SK-N-MC (cell line): ENCODE measurements around the gene ATP6V1F.

Source experiments
- DNase-seq: peaks from one replicate; pipeline ENCODE4 v3.0.0-alpha.2; 2011; ENCODE audit warnings: low read depth, low spot score
- H3K27ac ChIP-seq: fragments of 200-600 bp; sonication (generic); 2 replicates; pipeline ENCODE4 v1.5.1; 2016; ENCODE audit warnings: mixed run types
- H3K36me3 ChIP-seq: fragments of 200-600 bp; sonication (generic); 2 replicates; pipeline ENCODE4 v1.6.1; 2017; ENCODE audit warnings: antibody characterized with exemption, low read length, mixed read lengths; ENCODE audit not compliant: insufficient read depth
- H3K4me3 ChIP-seq: fragments of 200-600 bp; sonication (generic); 2 replicates; pipeline ENCODE4 v1.5.1; 2016
- H3K9ac ChIP-seq: fragments of 200-600 bp; sonication (generic); 2 replicates; pipeline ENCODE4 v1.8.0; 2017; ENCODE audit warnings: mixed run types, mixed read lengths; ENCODE audit not compliant: insufficient read length
- H3K9me3 ChIP-seq: fragments of 200-600 bp; sonication (generic); 2 replicates; pipeline ENCODE4 v1.6.1; 2017; ENCODE audit warnings: low read depth, mild to moderate bottlenecking, antibody characterized with exemption, low read length, moderate library complexity, mixed read lengths
- EZH2 ChIP-seq: fragments of 200-600 bp; sonication (generic); IDR thresholded peaks from one replicate; pipeline ENCODE4 v1.6.1; 2017; ENCODE audit warnings: antibody characterized with exemption
- FOXP2 ChIP-seq: optimal IDR thresholded peaks from 2 replicates; pipeline ENCODE3; 2011; ENCODE audit warnings: mild to moderate bottlenecking, moderate library complexity; ENCODE audit not compliant: insufficient read depth; ENCODE audit errors: extremely low read length, control extremely low read depth
- POLR2AphosphoS5 ChIP-seq: IDR thresholded peaks from 2 replicates; pipeline ENCODE4 v1.6.1; 2012; ENCODE audit warnings: mild to moderate bottlenecking, low read depth, low read length, borderline replicate concordance

Gene ATP6V1F

GRCh38 chr7:128880791-128881457 is 18.3 kb downstream of the ATP6V1F start:
- no peak for DNase-seq
- no peak overlapping the region for H3K4me3 ChIP-seq
- no peaks in the 10 kb centered on the region for H3K9me3 ChIP-seq
- H3K27ac ChIP-seq, result no peak overlapping the region
- no peak for TF ChIP-seq POLR2AphosphoS5
- H3K36me3 ChIP-seq, result no peaks in the 10 kb centered on the region
- no peak overlapping the region for H3K9ac ChIP-seq

GRCh38 chr7:128881458-128882125 is 18.9 kb downstream of the ATP6V1F start:
- no peak for DNase-seq
- Histone ChIP-seq H3K27ac (no peak overlapping the region), H3K36me3 (no peaks in the 10 kb centered on the region), H3K9ac (no peak overlapping the region), H3K9me3 (no peaks in the 10 kb centered on the region), H3K4me3 (no peak overlapping the region)
- TF ChIP-seq POLR2AphosphoS5 (no peak), FOXP2 (no peak), EZH2 (no peak)

GRCh38 chr7:128882134-128882533 is 19.5 kb downstream of the ATP6V1F start:
- DNase-seq, result no peak
- Histone ChIP-seq H3K27ac (no peak overlapping the region), H3K4me3 (no peak overlapping the region), H3K9ac (no peak overlapping the region), H3K36me3 (no peaks in the 10 kb centered on the region), H3K9me3 (no peaks in the 10 kb centered on the region)
- TF ChIP-seq POLR2AphosphoS5 (no peak), EZH2 (no peak), FOXP2 (no peak)

GRCh38 chr7:128883622-128884448 is 21.2 kb downstream of the ATP6V1F start:
- Histone ChIP-seq H3K9me3 (no peaks in the 10 kb centered on the region), H3K27ac (no peak overlapping the region), H3K36me3 (no peaks in the 10 kb centered on the region), H3K4me3 (no peak overlapping the region), H3K9ac (no peak overlapping the region)
- peak; percentile 40 for DNase-seq
- TF ChIP-seq FOXP2, result peak; percentile 14
- no peak for TF ChIP-seq POLR2AphosphoS5

GRCh38 chr7:128884561-128885369 is 22.1 kb downstream of the ATP6V1F start:
- Histone ChIP-seq H3K9me3 (no peaks in the 10 kb centered on the region), H3K9ac (no peak overlapping the region), H3K36me3 (no peaks in the 10 kb centered on the region), H3K27ac (no peak overlapping the region), H3K4me3 (no peak overlapping the region)
- TF ChIP-seq POLR2AphosphoS5 (no peak), EZH2 (no peak), FOXP2 (no peak)
- DNase-seq, result no peak

GRCh38 chr7:128885370-128886187 is 22.9 kb downstream of the ATP6V1F start:
- Histone ChIP-seq H3K9ac (no peak overlapping the region), H3K36me3 (no peaks in the 10 kb centered on the region), H3K9me3 (no peaks in the 10 kb centered on the region), H3K27ac (no peak overlapping the region), H3K4me3 (no peak overlapping the region)
- no peak for DNase-seq
- no peak for TF ChIP-seq EZH2
- no peak for TF ChIP-seq POLR2AphosphoS5
- no peak for TF ChIP-seq FOXP2

GRCh38 chr7:128886391-128887168 is 23.9 kb downstream of the ATP6V1F start:
- H3K27ac ChIP-seq, result no peak overlapping the region
- H3K4me3 ChIP-seq, result no peak overlapping the region
- DNase-seq, result no peak
- H3K9ac ChIP-seq, result no peak overlapping the region
- no peaks in the 10 kb centered on the region for H3K36me3 ChIP-seq
- no peaks in the 10 kb centered on the region for H3K9me3 ChIP-seq
- TF ChIP-seq EZH2, result no peak
- TF ChIP-seq POLR2AphosphoS5, result no peak
- TF ChIP-seq FOXP2, result no peak
